Endothelial cell of umbilical vein (primary cell): ENCODE measurements around the gene TTLL13. TPM values are rescaled to one million over a fixed set of nuclear protein-coding genes. Genes with fewer than 3 reads are reported as not detected.

Source experiments
- BruUV-seq: library from RNA; stranded (reverse); fragments of 400-500 nt; replicated peaks from 2 replicates; lab custom pipeline; 2021; lab: Mats Ljungman, UMichigan
- CTCF ChIA-PET: fragments of 300-600, 350-600 bp; sonication (Branson Sonifier 250); formaldehyde crosslinking; loops from one replicate; lab custom pipeline; 2021; ENCODE audit warnings: antibody characterized with exemption, inconsistent platforms; lab: Charles Lee
- POLR2A ChIA-PET: fragments of 300-600, 350-600 bp; sonication (Branson Sonifier 250); formaldehyde crosslinking; loops from one replicate; lab custom pipeline; 2021; ENCODE audit warnings: antibody characterized with exemption, inconsistent platforms; lab: Charles Lee
- DNase-seq: peaks from one replicate; pipeline ENCODE4 v3.0.0-alpha.2; 2011; ENCODE audit warnings: low read depth, low spot score
- FAIRE-seq: peaks from 2 replicates; lab custom pipeline; 2011; peaks lifted over from hg19 to GRCh38; lab: Jason Lieb, UNC
- H2AFZ ChIP-seq: 2 replicates; pipeline ENCODE4 v1.6.0; 2012; ENCODE audit warnings: low read depth, low read length, control low read depth, inconsistent platforms
- H3K27ac ChIP-seq: 2 replicates; pipeline ENCODE4 v1.5.1; 2011; ENCODE audit warnings: low read depth, mild to moderate bottlenecking, control low read depth, low read length, moderate library complexity; ENCODE audit not compliant: insufficient read depth
- H3K27me3 ChIP-seq, 2 experiments: 2 replicates each; pipeline versions ENCODE4 v1.6.0 to v1.6.1; 2011; ENCODE audit warnings: low read length in 2 of 2, mixed read lengths in 1 of 2; ENCODE audit not compliant: control insufficient read depth in 2 of 2, insufficient read depth in 2 of 2
- H3K36me3 ChIP-seq, 2 experiments: 2 replicates in 1 of 2; 3 replicates in 1 of 2; pipeline ENCODE4 v1.5.1; 2011; ENCODE audit warnings: low read length in 2 of 2, mild to moderate bottlenecking in 1 of 2, moderate library complexity in 1 of 2; ENCODE audit not compliant: control insufficient read depth in 2 of 2, insufficient read depth in 2 of 2; ENCODE audit errors: extremely low read depth in 1 of 2
- H3K4me1 ChIP-seq: 3 replicates; pipeline ENCODE4 v1.5.1; 2011; ENCODE audit warnings: mild to moderate bottlenecking, low read length; ENCODE audit not compliant: control insufficient read depth, insufficient read depth; ENCODE audit errors: extremely low read depth
- H3K4me2 ChIP-seq: 2 replicates; pipeline ENCODE4 v1.6.1; 2011; ENCODE audit warnings: low read length, control low read depth, mixed read lengths; ENCODE audit not compliant: insufficient read depth
- H3K4me3 ChIP-seq, 3 experiments: fragments of 200-600 bp in 1 of 3; sonication (generic), shearing (Covaris generic) in 1 of 3; replicated peaks in 1 of 3; 2 replicates each; pipeline ENCODE4 v1.5.1; 2011 to 2016; ENCODE audit warnings: control low read depth in 3 of 3, low read length in 3 of 3, mild to moderate bottlenecking in 2 of 3, inconsistent platforms in 1 of 3, low read depth in 1 of 3, moderate library complexity in 1 of 3; ENCODE audit not compliant: insufficient read depth in 1 of 3
- H3K79me2 ChIP-seq: 2 replicates; pipeline ENCODE4 v1.6.0; 2012; ENCODE audit warnings: low read length, inconsistent platforms; ENCODE audit not compliant: control insufficient read depth, insufficient read depth
- H3K9ac ChIP-seq: replicated peaks from 2 replicates; pipeline ENCODE3; 2011; ENCODE audit warnings: low read length, control low read depth; ENCODE audit not compliant: insufficient read depth; ENCODE audit errors: extremely low read depth
- H3K9me1 ChIP-seq: replicated peaks from 3 replicates; pipeline ENCODE4 v1.6.0; 2011; ENCODE audit warnings: mild to moderate bottlenecking, low read length; ENCODE audit not compliant: control insufficient read depth, insufficient read depth; ENCODE audit errors: extremely low read depth
- H3K9me3 ChIP-seq: replicated peaks from 2 replicates; pipeline ENCODE4 v1.5.1; 2012; ENCODE audit warnings: low read length, inconsistent platforms; ENCODE audit not compliant: control insufficient read depth, insufficient read depth
- H4K20me1 ChIP-seq: replicated peaks from 2 replicates; pipeline ENCODE3; 2011; ENCODE audit warnings: mild to moderate bottlenecking, low read length; ENCODE audit not compliant: control insufficient read depth, insufficient read depth; ENCODE audit errors: extremely low read depth
- CTCF ChIP-seq, 2 donors: IDR thresholded peaks; 1 replicate in 1 of 2; 2 replicates in 1 of 2; pipeline ENCODE4 v1.5.1; 2011; ENCODE audit warnings: low read length in 2 of 2, mild to moderate bottlenecking in 2 of 2, moderate library complexity in 2 of 2, control low read depth in 1 of 2, inconsistent platforms in 1 of 2, low read depth in 1 of 2; ENCODE audit not compliant: insufficient read depth in 1 of 2; ENCODE audit errors: extremely low read depth in 1 of 2
- EZH2 ChIP-seq: IDR thresholded peaks from 2 replicates; pipeline ENCODE4 v1.6.1; 2012; ENCODE audit warnings: borderline replicate concordance, low read depth, mild to moderate bottlenecking, moderate library complexity, low read length, inconsistent platforms; ENCODE audit not compliant: severe bottlenecking
- FOS ChIP-seq: IDR thresholded peaks from 2 replicates; pipeline ENCODE4 v1.6.1; 2011; ENCODE audit warnings: mild to moderate bottlenecking, low read length, moderate library complexity, borderline replicate concordance; ENCODE audit not compliant: insufficient read depth
- GATA2 ChIP-seq: IDR thresholded peaks from 2 replicates; pipeline ENCODE4 v1.7.0; 2011; ENCODE audit warnings: low read depth, mild to moderate bottlenecking, moderate library complexity, mixed read lengths, low read length; ENCODE audit not compliant: insufficient read length, insufficient read depth
- JUN ChIP-seq: IDR thresholded peaks from 2 replicates; pipeline ENCODE4 v1.6.1; 2011; ENCODE audit warnings: borderline replicate concordance, low read depth; ENCODE audit not compliant: insufficient read length, insufficient read depth
- MAX ChIP-seq: IDR thresholded peaks from 2 replicates; pipeline ENCODE4 v1.6.1; 2011; ENCODE audit not compliant: insufficient read depth, insufficient read length
- MYC ChIP-seq: IDR thresholded peaks from one replicate; pipeline ENCODE4 v1.6.1; 2011; ENCODE audit warnings: mild to moderate bottlenecking, low read depth, low read length
- POLR2A ChIP-seq: IDR thresholded peaks from 2 replicates; pipeline ENCODE4 v1.6.1; 2012; ENCODE audit warnings: low read depth, mild to moderate bottlenecking, control low read depth, low read length
- POLR2AphosphoS5 ChIP-seq: IDR thresholded peaks from 2 replicates; pipeline ENCODE4 v1.6.1; 2012; ENCODE audit warnings: low read depth, mild to moderate bottlenecking, control low read depth, low read length, moderate library complexity; ENCODE audit not compliant: insufficient read depth
- dilution Hi-C: fragments of 300-500 bp; cut with MboI; formaldehyde crosslinking; loops from one replicate; pipeline ENCODE4 v1.15.0; 2019; ENCODE audit warnings: low sequenced_read_pairs; ENCODE audit not compliant: extremely low pct_ligation_motif_present
- intact Hi-C: fragments of 100-400 bp; cut with micrococcal nuclease; formaldehyde crosslinking; loops from one replicate; pipeline ENCODE4 v1.10.0; 2022
- polyA plus RNA-seq, 4 experiments: library from polyadenylated mRNA; depleted of rRNA in 3 of 4; stranded (reverse) in 3 of 4; unstranded in 1 of 4; fragments of >200 nt; gene quantifications; 2 replicates each; pipeline versions ENCODE4 v1.2.1 to v1.2.3, GENCODE V29; 2011 to 2012; ENCODE audit warnings: missing spikeins in 1 of 4
- total RNA-seq: library from RNA; stranded (reverse); gene quantifications from 2 replicates; pipeline ENCODE4 v1.2.3, GENCODE V29; 2021

The TTLL13 gene
- total and polyA plus RNA-seq, 2 donors (not counting 3 experiments of a cell fraction or from before 2014, with no cell fraction given), result 0.04 TPM; not detected in 1

- peaks cover 6% of the 10 kb centered on the region for H3K4me1 ChIP-seq
- no peak overlapping the region for H3K4me3 ChIP-seq
- H3K27me3 ChIP-seq, result no peaks in the 10 kb centered on the region
- no peak overlapping the region for H3K9ac ChIP-seq
- no peak for FAIRE-seq
- no peaks in the 10 kb centered on the region for H3K9me1 ChIP-seq
- no peaks in the 10 kb centered on the region for H3K79me2 ChIP-seq
- H3K9me3 ChIP-seq, result no peaks in the 10 kb centered on the region
- DNase-seq, result no peak
- H3K4me2 ChIP-seq, result no peak overlapping the region
- no peak for TF ChIP-seq MYC
- no peak for TF ChIP-seq EZH2
- no peak for TF ChIP-seq CTCF (IDR thresholded peaks at IDR 0.05; ENCODE audit: extremely low read depth in 1 of 2, insufficient read depth in 1 of 2, low read depth in 1 of 2, low read length in 2 of 2)
- no peak for TF ChIP-seq MAX
- TF ChIP-seq POLR2AphosphoS5, result no peak
- TF ChIP-seq JUN, result no peak
- TF ChIP-seq POLR2A, result no peak
- TF ChIP-seq GATA2, result no peak
- TF ChIP-seq FOS, result no peak
- BruUV-seq, result no TSS peak
- H3K27ac ChIP-seq, result no peak overlapping the region
- POLR2A ChIA-PET, result no interaction called here
- no peaks in the 10 kb centered on the region for H4K20me1 ChIP-seq
- dilution Hi-C loops (no loop called here), intact Hi-C loops (no loop called here)
- no peak overlapping the region for H2AFZ ChIP-seq
- no peaks in the 10 kb centered on the region for H3K36me3 ChIP-seq
- CTCF ChIA-PET, result interaction anchor here (1.0 to 7.5 kb wide), 4 partner anchors 13 to 18 kb away, joined by 3 to 34 read pairs (median 14); no protein-coding TSS in a partner anchor
Measured at GRCh38 chr15:90202929-90203328, 46.4 kb upstream of the TTLL13 start.
